ENCODE data around the gene TIAM2.
"Not testable (repeated sequence)": the region's sequence is repeated elsewhere in the genome, so short reads cannot be mapped to it uniquely, and the experiment has no call there.

TIAM2 gene

DNA sequence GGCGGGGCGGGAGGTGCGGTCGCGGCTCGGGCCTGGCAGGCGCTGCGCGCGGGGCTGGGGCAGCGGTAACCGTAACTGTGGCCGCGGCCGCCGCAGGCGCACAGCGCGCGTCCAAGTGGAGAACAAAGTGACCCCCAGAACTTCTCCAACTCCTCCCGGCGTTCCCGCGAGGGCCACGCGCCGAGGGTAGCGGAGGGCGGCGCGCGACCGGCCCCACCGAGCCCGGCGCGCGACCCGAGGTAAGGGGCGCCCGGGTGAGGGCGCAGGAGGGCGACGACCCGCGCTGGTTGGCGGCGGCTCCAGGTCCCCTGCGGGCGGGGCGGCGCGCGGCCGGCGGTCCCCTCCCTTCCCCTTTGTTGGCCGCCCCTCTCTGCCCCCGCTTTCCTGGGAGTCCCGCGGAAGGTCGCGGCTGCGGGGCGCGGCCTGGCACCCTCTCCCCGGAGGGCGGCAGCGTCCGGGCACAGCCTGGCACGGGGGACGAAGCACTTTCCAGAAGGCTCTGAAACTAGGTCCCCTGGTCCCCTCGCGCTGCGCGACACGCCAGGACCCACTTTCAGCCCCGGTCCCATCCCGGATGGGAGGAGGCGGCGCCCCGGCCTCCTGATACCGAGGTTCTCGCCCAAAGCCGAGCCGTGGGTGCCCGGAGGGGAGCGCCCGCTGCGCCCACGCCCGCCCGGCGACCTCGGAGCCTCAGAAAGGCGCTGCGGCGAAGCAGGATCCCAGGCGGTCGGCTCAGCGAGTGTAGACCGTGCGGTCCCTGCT is at the start of gene TIAM2:
TIAM2 (plus strand) TSS at position 62 of the 762 bp plus-strand sequence. CDS start 133,909 bp downstream, outside the sequence.
- peak; percentile 68 for DNase-seq

DNA sequence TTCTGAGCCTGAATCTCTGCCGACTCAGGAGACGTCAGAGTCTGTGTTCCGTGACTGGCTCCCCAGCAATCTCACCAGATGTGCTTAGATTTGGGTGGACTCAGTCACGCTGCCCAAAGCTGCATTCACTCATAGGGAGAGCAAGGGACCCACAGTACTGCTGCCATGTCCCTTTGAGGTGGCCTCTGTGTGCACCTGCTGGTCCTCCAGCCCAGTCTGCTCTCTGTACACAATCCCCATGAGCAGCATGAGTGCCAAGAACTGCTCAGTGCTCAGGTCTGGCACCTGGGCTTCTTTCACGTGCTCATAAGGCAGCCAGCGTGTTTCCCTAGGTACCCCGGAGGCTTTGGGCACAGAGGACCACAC is 44.2 kb upstream of the TIAM2 start:
- DNase-seq, result no peak

DNA sequence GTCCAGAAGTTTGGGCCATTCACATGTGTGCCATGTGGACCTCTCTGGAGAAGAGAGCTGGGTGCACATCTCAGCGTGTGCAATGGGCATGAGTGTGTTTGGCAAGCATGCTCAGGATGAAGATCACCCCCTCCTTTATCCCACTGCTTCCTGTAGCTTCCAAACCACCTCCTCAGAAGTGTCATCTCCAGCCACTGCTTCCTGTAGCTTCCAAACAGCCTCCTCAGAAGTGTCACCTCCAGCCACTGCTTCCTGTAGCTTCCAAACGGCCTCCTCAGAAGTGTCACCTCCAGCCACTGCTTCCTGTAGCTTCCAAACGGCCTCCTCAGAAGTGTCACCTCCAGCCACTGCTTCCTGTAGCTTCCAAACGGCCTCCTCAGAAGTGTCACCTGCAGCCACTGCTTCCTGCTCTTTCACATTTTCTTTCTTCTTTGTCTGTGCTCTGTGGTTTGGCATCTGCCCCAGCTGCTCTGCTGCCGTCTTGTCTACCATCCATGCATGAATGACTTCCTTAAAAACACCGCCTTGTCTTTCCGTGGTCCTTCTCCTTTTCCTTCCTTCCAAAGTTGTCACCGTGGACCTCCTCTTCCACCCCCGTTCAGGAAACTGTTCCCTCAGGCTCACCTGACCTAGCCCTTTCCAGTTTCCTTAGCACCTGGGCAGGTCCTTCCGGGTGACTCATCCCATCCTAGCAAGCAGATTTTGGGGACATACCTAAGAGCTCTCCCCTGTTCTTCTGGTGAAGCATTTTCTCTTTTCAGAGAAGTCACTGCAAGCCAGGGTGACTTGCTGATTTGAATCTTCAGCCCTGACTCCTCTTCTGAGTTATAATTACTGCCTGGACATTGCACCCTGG is 43.5 kb upstream of the TIAM2 start:
- no peak for DNase-seq

DNA sequence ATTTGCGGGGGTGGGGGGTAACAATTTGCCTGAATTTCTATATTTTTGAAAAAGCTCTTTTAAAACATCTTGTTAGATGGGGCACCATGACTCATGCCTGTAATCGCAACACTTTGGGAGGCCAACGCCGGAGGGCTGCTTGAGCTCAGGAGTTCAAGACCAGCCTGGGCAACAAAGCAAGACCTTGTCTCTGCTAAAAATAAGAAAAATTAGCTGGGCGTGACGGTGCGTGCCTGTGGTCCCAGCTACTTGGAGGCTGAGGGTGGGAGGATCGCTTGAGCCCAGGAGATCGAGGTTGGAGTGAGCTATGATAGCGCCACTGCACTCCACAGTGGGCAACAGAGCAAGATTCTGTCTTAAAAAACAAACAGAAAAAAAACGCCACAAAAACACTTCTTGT is 41.5 kb upstream of the TIAM2 start:
- DNase-seq, result no peak

DNA sequence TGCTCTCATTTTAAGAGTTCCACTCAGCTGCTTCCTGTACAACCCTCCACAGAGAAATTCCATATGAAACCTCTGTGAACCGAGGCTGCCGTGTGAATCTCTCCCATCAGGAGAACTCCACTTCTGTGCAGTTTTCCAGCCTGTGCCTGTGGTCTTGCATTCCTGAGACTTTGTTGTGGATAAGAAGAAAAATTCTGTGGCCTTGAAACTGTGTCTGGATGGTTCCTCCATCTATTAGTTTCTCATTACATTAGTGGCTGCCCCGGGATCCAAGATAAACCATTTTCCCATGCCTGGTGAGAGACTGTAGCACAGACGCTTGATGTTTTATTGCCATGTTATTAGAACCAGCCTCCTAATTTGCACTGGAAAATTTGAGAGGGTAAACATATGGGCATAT is 40.8 kb upstream of the TIAM2 start:
- DNase-seq, result no peak

DNA sequence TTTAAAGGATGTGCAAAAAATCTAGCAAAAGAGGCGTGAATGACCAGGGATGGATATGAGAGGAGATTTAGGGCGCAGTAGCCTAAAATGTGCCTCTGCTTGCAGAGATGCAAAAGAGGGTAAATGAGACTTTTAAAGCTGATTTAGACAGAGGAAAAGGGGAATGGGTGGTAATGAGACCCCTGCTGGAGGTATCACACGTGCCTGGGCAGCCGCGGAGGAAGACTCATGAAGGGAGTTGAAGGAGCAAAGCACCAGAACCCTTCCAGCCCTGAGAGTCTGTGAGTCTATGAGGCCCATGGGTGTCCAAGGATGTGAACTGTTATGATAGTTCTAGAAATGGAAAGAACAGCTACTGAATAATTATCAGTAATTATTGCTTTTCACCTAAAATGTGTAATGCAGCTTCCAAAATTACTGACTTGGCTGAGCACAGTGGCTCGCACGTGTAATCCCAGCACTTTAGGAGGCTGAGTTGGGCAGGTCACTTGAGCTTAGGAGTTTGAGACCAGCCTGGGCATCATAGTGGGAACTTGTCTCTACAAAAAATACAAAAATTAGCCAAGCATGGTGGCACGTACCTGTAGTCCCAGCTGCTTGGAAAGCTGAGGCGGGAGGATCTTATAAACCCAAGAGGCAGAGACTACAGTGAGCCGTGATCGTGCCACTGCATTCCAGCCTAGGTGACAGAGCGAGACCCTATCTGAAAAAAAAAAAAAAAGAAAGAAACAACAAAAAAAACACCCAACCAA is 38.2 kb upstream of the TIAM2 start:
- no peak for DNase-seq

DNA sequence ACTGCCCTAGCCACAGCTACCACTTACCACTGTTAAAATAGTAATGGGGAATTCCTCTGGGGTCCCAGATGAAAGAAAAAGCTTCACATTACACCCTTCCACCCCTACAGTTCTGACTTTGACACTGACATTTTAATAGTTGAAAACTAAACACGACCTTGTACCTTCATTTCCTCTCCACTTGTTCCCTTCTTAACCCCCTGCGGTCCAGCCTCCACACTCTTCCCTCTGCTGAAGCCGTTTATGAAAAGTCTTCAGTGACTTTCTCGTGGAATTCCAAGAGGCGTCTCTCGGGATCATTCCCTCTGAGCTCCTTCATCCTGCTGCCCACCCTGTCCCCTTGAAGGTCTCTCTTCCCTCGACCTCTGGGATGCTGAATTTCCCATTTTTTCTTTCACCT is 36.6 kb upstream of the TIAM2 start:
- no peak for DNase-seq

DNA sequence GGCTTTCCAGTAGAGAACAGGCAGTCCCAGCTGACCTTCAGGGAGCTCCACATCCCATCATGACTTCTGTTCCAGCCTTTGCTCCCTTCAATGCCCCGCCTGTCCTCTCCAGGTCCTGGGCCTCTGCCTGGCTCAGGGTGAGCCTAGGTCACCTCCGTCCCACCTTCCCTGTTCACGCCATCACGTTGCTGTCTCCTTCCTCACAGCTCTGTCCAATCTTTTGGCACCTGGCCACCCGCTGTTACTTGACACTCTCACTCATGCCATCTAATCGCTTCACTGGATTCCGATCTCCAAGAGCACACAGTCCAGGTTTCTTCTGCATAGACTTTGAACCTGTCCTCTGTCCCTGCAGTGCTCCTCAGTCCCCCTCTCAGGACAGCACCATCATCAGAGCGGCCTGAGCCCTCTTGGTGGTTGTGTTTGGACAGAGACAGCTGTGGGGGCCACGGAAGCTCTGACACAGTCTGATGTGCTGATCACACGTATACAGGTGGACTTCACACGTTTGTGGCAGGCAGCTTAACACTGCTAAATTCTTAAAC is 34.7 kb upstream of the TIAM2 start:
- DNase-seq, result no peak

DNA sequence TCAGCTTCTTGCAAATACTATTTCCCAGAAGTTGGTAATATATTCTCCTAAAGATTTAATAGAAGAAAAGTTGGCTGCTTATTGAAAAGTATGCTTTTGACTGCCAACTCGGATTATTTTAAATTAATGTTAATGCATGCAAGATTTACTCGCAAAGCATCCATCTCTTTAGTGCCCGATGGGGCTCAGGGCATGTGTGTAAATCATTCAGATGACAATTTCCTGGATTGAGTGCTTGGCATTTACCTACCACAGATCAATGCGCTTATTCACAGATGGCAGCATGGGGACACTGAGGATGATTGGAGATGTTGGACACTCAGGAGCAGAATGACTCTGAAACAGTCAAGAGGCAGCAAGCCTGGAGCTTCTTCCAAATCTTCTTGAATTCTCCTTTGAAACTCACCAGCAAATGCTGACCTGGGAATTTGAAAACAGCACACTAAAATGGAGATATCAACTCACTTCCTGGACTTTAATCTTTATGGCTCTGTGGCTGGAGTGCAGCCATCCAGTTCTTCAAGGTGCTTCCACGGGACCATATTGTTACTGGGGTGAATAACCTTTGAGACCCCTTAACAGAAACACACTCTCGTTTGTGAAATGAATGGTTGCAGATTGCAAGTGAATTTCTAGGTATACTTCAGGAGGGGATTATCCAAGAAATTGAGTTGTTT is 34.1 kb upstream of the TIAM2 start:
- DNase-seq, result no peak

DNA sequence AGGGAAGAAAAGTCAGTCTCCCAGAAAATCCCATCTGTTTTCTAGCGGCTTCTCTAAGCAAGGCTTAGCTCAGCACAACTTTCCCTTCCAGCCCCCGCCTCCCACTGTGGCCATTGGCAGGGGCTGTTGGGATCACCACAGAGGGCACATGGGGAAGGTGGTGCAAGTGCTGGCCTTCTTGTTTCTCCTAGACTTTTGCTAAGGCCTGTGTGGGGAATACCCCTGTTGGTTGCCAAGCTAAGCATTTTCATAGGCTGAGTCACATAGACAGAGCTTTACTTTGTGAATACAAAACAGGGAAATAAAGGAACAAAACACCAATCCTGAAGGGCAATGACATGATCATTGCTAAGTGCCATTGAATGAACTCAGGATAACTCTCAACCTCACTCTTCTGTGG is 32.4 kb upstream of the TIAM2 start:
- DNase-seq, result no peak

DNA sequence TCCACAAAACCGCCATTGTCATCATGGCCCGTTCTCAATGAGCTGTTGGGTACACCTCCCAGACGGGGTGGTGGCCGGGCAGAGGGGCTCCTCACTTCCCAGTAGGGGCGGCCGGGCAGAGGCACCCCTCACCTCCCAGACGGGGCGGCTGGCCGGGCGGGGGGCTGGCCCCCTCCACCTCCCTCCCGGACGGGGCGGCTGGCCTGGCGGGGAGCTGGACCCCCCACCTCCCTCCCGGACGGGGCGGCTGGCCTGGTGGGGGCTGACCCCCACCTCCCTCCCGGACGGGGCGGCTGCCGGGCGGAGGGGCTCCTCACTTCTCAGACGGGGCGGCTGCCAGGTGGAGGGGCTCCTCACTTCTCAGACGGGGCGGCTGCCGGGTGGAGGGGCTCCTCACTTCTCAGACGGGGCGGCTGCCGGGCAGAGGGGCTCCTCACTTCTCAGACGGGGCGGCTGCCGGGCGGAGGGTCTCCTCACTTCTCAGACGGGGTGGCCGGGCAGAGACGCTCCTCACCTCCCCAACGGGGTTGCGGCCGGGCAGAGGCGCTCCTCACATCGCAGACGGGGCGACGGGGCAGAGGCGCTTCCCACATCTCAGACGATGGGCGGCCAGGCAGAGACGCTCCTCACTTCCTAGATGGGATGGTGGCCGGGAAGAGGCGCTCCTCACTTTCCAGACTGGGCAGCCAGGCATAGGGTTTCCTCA is 28.9 kb upstream of the TIAM2 start:
- not testable (repeated sequence) for DNase-seq

DNA sequence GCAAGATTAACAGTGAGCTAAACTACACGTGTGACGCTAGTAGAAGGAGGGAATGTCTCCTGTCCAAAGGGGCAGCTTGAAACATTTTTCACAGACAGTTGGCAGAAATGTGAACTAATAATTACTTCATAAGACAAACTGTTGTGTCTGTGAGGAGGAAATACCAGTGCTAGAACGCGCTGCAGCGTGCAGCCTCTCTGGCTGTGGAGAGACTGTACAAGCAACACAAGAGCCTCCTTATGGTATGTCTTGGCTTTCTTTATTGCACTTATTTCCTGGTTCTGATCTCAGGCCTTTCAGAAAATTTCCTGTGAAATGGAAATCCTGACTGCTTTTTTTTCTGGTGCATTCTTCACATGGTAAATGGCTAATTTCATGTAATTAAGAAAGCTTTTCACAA is 25.3 kb upstream of the TIAM2 start:
- DNase-seq, result peak; percentile 35

DNA sequence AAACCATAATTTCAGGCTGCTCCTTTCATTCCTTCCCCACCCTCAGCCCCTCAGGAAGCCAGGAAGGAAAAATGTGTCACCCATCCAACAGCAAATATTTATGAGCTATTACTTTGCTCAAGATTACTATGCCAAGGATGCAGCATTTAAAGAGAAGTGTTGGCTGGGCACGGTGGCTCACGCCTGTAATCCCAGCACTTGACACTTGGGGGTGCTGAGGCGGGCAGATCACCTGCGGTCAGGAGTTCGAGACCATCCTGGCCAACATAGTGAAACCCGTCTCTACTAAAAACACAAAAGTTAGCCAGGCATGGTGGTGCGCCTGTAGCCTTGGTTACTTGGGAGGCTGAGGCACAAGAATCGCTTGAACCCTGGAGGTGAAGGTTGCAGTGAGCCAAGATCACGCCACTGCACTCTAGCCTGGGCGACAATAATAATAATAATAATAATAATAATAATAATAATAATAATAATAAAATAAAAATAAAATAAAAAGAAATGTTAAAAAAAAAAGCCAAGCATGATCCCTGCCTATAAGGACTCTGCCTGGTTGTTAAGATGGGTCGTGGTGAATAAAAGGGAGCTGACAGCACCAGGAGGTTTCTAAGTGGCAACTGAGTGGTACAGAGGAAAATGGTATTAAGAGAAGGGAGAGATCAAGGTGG is 20.5 kb upstream of the TIAM2 start:
- DNase-seq, result no peak

DNA sequence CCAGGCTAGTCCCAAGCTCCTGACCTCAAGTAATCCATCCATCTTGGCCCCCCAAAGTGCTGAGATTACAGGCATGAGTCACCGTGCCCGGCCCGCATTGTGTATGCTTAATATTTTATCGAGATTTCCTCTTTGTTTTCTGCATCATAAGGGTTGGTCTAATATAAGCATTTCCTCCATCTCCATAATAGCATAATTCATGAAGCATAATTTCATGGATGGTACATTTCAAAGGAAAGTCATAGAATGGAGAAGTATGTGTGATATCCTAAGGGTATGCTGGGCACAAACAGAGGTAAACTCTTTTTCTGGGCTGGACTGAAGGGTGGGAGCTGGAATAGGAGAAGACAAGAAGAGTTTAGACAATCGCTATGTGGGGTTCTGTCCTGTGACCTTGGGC is 17.5 kb upstream of the TIAM2 start:
- no peak for DNase-seq

DNA sequence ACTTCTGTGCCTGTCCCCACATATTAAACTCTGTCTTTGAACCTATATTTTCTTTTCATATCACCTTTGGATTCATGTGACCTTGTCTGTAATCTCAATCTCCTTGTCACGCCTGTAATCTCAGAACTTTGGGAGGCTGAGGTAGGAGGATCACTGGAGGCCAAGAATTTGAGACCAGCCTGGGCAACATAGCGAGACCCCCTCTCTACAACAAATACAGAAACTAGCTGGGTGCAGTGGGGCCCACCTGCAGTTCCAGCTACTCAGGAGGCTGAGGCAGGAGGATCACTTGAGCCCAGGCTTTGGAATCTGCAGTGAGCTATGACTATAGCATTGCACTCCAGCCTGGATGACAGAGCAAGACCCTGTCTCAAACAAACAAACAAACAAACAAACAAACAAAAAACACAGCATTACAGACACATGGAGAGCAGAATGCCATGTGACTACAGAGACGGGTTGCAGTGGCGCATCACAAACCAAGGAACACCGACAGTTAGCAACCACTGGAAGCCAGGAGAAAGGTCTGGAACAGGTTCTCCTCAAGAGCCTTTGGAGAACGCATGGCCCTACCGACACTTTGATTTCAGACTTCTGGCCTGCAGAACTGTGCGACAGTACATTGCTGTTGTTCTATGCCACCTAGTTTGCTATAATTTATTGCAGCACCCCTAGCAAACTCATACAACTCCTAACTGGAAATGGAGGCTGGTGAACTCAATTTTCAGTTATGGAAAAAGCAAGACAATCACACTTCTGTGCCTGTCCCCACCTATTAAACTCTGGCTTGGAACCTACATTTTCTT is 14.6 kb upstream of the TIAM2 start:
- DNase-seq, result no peak

DNA sequence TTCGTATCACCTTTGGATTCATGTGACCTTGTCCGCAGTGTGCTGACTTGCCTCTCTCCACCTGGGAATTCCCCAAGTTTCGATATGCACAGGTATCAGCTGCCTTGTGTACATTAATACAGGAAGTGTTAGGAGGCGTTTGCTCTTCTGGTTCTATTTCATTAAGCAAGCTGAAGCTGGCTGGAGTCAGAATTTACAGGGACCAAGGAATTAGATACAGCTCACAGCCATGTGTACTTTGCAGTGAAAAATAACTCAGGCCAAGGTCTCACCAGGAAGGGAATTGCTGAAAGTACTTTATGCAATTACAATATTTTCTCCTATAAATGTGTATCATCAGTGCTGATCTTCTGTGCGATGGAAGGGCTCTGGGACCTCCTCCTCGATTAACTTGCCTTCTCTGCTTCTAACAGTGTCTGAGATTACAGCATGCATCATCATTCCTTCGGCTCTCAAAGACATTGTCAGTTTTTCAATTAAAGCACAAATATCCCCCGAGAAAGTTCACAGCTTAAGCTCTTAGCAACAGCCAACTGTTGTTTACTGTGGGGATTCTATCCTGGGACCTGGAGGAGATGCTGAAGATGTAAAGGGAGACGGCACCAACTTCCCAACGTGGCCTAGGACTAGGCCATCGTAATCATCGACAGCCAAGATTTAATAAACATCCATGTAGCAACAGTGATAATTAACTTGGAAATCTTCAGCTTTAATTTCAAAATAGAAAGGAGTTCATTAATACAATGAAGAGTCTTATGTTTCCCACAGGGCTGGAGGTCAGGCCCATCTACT is 13.8 kb upstream of the TIAM2 start:
- no peak for DNase-seq

DNA sequence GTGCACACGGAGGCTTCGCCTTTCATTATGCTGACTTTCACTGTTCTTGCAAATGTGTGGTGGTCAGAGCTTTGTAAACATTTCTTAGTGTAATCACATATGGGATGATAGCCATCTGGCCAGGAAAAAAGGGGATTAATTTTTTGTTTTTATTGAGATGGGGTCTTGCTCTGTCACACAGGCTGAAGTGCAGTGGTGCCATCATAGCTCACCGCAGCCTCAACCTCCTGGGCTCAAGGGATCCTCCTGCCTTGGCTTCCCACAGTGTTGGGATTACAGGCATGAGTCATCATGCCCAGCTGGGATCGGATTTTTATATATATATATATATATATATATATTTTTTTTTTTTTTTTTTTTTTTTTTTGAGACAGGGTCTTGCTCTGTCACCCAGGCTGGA is 11.0 kb upstream of the TIAM2 start:
- DNase-seq, result no peak

DNA sequence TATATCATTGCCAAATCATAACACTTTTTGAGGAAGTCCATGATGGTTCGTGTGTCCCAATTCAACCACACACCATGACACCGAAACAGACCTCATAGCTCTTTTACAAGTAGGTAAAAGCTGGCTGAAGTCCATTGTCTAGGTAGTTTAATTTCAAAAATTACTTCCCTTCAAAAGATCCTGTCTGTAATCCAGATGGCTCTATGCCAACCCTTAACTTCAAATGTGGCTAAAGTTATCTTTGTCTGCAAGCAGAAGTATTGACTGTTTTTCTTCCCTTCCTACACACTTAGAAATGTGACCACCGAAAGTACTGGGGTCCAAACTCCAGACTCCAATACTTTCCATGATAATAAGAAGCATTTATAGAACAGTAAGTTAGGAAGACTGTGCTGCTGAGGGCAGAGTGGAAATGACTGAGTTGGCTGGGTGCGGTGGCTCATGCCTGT is 8.3 kb upstream of the TIAM2 start:
- DNase-seq, result no peak

DNA sequence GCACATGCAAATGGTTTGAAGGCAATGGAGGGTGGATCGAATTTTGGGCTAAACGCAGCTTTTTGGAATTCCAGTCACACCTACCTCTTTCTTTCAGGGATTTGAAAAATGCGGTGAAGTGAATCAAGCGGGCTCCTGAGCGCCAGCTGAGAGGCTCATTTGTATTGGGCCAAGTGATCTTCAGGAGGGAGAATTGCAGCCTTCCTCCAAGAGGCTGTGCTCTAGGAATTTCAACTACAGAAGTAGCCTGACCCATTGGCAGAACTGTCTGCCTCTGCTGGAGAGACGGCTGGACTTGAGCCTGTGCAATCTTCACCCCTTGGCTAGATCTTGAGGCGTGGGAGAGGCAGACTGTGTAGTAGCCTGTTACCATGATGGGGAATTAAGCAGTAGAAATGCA is 5.7 kb upstream of the TIAM2 start:
- no peak for DNase-seq

DNA sequence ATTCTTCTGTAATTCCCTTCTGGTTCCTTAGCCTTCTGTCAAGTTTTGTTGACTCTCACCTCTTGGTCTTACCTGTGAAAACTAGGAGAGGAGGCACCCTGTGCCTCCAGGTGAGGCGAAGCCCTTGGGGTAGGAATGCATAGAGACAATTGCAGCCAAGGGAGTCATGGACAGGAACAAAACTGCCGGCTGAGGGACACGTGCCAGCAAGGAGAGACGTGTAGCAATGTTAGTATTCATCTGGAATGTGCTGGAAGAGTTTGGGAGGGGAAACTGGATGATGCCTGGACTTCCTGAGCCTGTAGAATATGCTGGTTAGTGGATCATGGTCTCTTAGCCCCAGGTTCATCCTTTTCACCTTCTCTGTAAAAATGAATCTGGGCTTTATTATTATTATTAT is 3.9 kb upstream of the TIAM2 start:
- DNase-seq, result no peak

All from right hindlimb (tissue), 1 donor.